ENCODE results near the gene ARHGAP9.

Gene ARHGAP9

DNA sequence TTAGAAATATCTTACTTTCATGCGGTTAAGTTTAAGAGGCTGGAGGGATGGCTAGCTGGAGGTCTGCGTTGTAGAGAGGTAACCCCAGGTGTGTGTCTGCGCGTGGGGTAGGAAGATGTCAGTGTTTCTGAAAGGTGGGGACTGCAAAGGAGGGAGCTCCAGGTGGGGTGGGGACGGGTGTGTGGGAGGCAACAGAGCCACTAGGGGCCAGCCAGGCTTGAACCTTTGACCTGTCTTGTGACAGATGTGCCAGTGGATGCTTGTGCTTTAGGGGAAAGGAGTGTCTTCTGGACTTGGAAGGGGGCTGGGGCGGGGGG, 19.2 kb downstream of the ARHGAP9 start:
- H3K27me3 ChIP-seq (ENCODE audit: insufficient read depth, low read length, poor library complexity, severe bottlenecking), result no peaks in the 10 kb centered on the region
- H3K4me2 ChIP-seq (ENCODE audit: low read depth, low read length, poor library complexity, severe bottlenecking), result peak overlapping the region; percentile 82
- H4K20me1 ChIP-seq (ENCODE audit: insufficient read depth, low read length, poor library complexity, severe bottlenecking), result no peaks in the 10 kb centered on the region
- H3K4me1 ChIP-seq (ENCODE audit: insufficient read depth, low read length, poor library complexity, severe bottlenecking), result peaks cover 28% of the 10 kb centered on the region
- H3F3A ChIP-seq (ENCODE audit: low read depth), result peaks cover 2% of the 10 kb centered on the region; the same call in 1 of the 2 replicates
- H3K9ac ChIP-seq (ENCODE audit: low read depth, low read length, poor library complexity, severe bottlenecking), result peak overlapping the region; percentile 90
- no peaks in the 10 kb centered on the region for H3K9me2 ChIP-seq (replicated peaks; ENCODE audit: low read depth, low read length)
- no peaks in the 10 kb centered on the region for H3K36me3 ChIP-seq (ENCODE audit: insufficient read depth, low read length)
- H3K9me3 ChIP-seq (ENCODE audit: insufficient read depth, low read depth, low read length), result no peaks in the 10 kb centered on the region
- TF ChIP-seq EZH2phosphoT487 (IDR thresholded peaks at IDR 0.05; ENCODE audit: borderline replicate concordance), result no peak
- no peak overlapping the region for H2AFZ ChIP-seq (ENCODE audit: low read length)
- H3K4me3 ChIP-seq (ENCODE audit: low read length, poor library complexity, severe bottlenecking), result peak overlapping the region; percentile 78
- no peaks in the 10 kb centered on the region for H3K79me2 ChIP-seq (ENCODE audit: insufficient read depth, low read length)

GRCh38 chr12:57459750-57460467, 19.8 kb downstream of the ARHGAP9 start, which contains the start of gene GLI1:
Gene GLI1, plus strand, starts transcription at chr12:57459785. Its CDS starts 3,907 bp downstream, at chr12:57463692.
- Histone ChIP-seq H3K4me2 (ENCODE audit: low read depth, low read length, poor library complexity, severe bottlenecking) (peak within 1 kb of the TSS; percentile 82), H3K36me3 (ENCODE audit: insufficient read depth, low read length) (no peaks in the 10 kb centered on the region), H3K9me2 (replicated peaks; ENCODE audit: low read depth, low read length) (no peaks in the 10 kb centered on the region), H3K4me1 (ENCODE audit: insufficient read depth, low read length, poor library complexity, severe bottlenecking) (peaks cover 28% of the 10 kb centered on the region), H3F3A (ENCODE audit: low read depth) (peaks cover 2% of the 10 kb centered on the region; the same call in 1 of the 2 replicates), H3K9ac (ENCODE audit: low read depth, low read length, poor library complexity, severe bottlenecking) (peak within 1 kb of the TSS; percentile 90), H3K79me2 (ENCODE audit: insufficient read depth, low read length) (no peaks in the 10 kb centered on the region), H3K9me3 (ENCODE audit: insufficient read depth, low read depth, low read length) (no peaks in the 10 kb centered on the region), H4K20me1 (ENCODE audit: insufficient read depth, low read length, poor library complexity, severe bottlenecking) (no peaks in the 10 kb centered on the region), H3K27me3 (ENCODE audit: insufficient read depth, low read length, poor library complexity, severe bottlenecking) (no peaks in the 10 kb centered on the region), H2AFZ (ENCODE audit: low read length) (peak within 1 kb of the TSS; percentile 98), H3K4me3 (ENCODE audit: low read length, poor library complexity, severe bottlenecking) (peak within 1 kb of the TSS; percentile 78)
- no peak for TF ChIP-seq CTCF (conservative IDR thresholded peaks at IDR 0.05; ENCODE audit: low read length)
- no peak for TF ChIP-seq EZH2phosphoT487 (IDR thresholded peaks at IDR 0.05; ENCODE audit: borderline replicate concordance)

DNA sequence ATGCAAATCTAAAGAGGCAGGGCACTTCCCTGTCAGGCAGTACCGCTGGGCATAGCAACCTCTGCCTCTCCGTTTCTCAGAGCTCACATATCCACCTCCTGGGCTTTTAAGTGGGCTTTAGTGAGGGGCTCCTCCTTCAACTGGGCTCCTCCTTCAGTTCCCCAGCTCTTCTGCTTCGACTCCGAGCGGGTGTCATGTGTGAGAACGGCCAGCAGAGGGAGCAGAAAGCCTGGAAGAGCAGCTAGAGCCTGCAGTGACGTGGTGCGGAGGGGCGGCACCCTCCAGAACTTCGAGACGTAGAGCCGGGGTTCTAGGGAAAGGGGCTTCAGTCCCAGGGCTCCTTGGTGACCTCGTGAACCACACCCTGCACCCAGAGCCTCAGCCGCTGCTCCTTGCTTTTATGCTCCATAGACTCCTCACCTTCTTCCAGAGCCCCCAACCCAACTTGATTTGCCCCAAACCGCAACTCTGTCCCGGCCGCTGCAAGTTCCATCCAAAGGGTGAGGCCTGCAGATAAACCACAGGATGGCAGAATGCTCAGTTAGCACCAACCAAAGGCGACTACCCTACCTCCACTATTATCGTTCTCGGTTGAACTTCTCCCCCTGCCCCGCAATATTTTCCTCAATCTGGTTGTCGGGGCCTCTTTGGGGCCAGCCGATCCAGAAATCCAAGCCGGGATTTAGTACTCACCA, 20.5 kb downstream of the ARHGAP9 start:
- H3K4me3 ChIP-seq (ENCODE audit: low read length, poor library complexity, severe bottlenecking), result peak overlapping the region; percentile 78
- no peaks in the 10 kb centered on the region for H3K36me3 ChIP-seq (ENCODE audit: insufficient read depth, low read length)
- H4K20me1 ChIP-seq (ENCODE audit: insufficient read depth, low read length, poor library complexity, severe bottlenecking), result no peaks in the 10 kb centered on the region
- H3K9ac ChIP-seq (ENCODE audit: low read depth, low read length, poor library complexity, severe bottlenecking), result peak overlapping the region; percentile 90
- H3K9me2 ChIP-seq (replicated peaks; ENCODE audit: low read depth, low read length), result no peaks in the 10 kb centered on the region
- H3K4me1 ChIP-seq (ENCODE audit: insufficient read depth, low read length, poor library complexity, severe bottlenecking), result peaks cover 28% of the 10 kb centered on the region
- TF ChIP-seq CTCF (conservative IDR thresholded peaks at IDR 0.05; ENCODE audit: low read length) (peak; percentile 88), EZH2phosphoT487 (IDR thresholded peaks at IDR 0.05; ENCODE audit: borderline replicate concordance) (no peak)
- no peaks in the 10 kb centered on the region for H3K27me3 ChIP-seq (ENCODE audit: insufficient read depth, low read length, poor library complexity, severe bottlenecking)
- H2AFZ ChIP-seq (ENCODE audit: low read length), result peak overlapping the region; percentile 98
- no peaks in the 10 kb centered on the region for H3K79me2 ChIP-seq (ENCODE audit: insufficient read depth, low read length)
- H3K9me3 ChIP-seq (ENCODE audit: insufficient read depth, low read depth, low read length), result no peaks in the 10 kb centered on the region
- peaks cover 2% of the 10 kb centered on the region; the same call in 1 of the 2 replicates for H3F3A ChIP-seq (ENCODE audit: low read depth)
- H3K4me2 ChIP-seq (ENCODE audit: low read depth, low read length, poor library complexity, severe bottlenecking), result peak overlapping the region; percentile 82

Data from Loucy (cell line).